Inferior parietal cortex (tissue), 1 donor: Measurements from ENCODE around the gene RNF224.

ENCODE experiments used
- DNase-seq: peaks from one replicate; pipeline ENCODE4 v3.0.0-alpha.2; 2016; ENCODE audit errors: extremely low spot score

Gene RNF224

GRCh38 chr9:137215196-137215986 lies 11.9 kb upstream of the RNF224 start:
- no peak for DNase-seq

GRCh38 chr9:137216188-137216965 lies 10.9 kb upstream of the RNF224 start:
- DNase-seq: no peak

GRCh38 chr9:137217276-137218211 lies 9.8 kb upstream of the RNF224 start:
- no peak for DNase-seq

GRCh38 chr9:137218212-137218753 lies 9.0 kb upstream of the RNF224 start:
- DNase-seq: no peak

GRCh38 chr9:137218754-137219271 lies 8.5 kb upstream of the RNF224 start:
- DNase-seq: no peak

GRCh38 chr9:137219757-137220316 lies 7.5 kb upstream of the RNF224 start:
- DNase-seq: no peak

- DNase-seq: no peak
Measured at GRCh38 chr9:137220317-137221094, 6.8 kb upstream of the RNF224 start.

GRCh38 chr9:137221095-137221505 lies 6.2 kb upstream of the RNF224 start:
- no peak for DNase-seq

GRCh38 chr9:137221506-137222111 lies 5.7 kb upstream of the RNF224 start:
- no peak for DNase-seq

- no peak for DNase-seq
Measured at GRCh38 chr9:137222190-137223077, 4.9 kb upstream of the RNF224 start, which contains the start of gene RNF208. TSS of gene RNF208 (minus strand) at chr9:137222240. CDS start at chr9:137221212, 1,028 bp downstream.

- peak; percentile 97 for DNase-seq
Measured at GRCh38 chr9:137223078-137223970, 4.0 kb upstream of the RNF224 start.

GRCh38 chr9:137224830-137225694 lies 2.2 kb upstream of the RNF224 start, which contains the start of gene CYSRT1:
TSS of gene CYSRT1 (plus strand) at chr9:137225174. CDS start at chr9:137225622, 448 bp downstream.
- DNase-seq: no peak

- DNase-seq: no peak
Measured at GRCh38 chr9:137225699-137226331, 1.5 kb upstream of the RNF224 start.

- no peak for DNase-seq
Measured at GRCh38 chr9:137226338-137227053, 806 bp upstream of the RNF224 start.

- no peak for DNase-seq
Measured at GRCh38 chr9:137227853-137228505, 677 bp downstream of the RNF224 start.
